GM18519 (cell line): ENCODE results near the gene SNPH.
"Not testable (repeated sequence)": the region's sequence is repeated elsewhere in the genome, so short reads cannot be mapped to it uniquely, and the experiment has no call there.

Source experiments
- ATAC-seq: cut with Tn5 transposase; IDR thresholded peaks from one replicate; pipeline ENCODE4 v1.9.1; 2021; ENCODE audit warnings: mild to moderate bottlenecking, moderate library complexity; ENCODE audit not compliant: unreplicated experiment, low FRiP score

The SNPH gene, protein sequence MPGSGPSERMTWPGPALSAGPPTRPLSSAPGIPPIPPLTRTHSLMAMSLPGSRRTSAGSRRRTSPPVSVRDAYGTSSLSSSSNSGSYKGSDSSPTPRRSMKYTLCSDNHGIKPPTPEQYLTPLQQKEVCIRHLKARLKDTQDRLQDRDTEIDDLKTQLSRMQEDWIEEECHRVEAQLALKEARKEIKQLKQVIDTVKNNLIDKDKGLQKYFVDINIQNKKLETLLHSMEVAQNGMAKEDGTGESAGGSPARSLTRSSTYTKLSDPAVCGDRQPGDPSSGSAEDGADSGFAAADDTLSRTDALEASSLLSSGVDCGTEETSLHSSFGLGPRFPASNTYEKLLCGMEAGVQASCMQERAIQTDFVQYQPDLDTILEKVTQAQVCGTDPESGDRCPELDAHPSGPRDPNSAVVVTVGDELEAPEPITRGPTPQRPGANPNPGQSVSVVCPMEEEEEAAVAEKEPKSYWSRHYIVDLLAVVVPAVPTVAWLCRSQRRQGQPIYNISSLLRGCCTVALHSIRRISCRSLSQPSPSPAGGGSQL

DNA sequence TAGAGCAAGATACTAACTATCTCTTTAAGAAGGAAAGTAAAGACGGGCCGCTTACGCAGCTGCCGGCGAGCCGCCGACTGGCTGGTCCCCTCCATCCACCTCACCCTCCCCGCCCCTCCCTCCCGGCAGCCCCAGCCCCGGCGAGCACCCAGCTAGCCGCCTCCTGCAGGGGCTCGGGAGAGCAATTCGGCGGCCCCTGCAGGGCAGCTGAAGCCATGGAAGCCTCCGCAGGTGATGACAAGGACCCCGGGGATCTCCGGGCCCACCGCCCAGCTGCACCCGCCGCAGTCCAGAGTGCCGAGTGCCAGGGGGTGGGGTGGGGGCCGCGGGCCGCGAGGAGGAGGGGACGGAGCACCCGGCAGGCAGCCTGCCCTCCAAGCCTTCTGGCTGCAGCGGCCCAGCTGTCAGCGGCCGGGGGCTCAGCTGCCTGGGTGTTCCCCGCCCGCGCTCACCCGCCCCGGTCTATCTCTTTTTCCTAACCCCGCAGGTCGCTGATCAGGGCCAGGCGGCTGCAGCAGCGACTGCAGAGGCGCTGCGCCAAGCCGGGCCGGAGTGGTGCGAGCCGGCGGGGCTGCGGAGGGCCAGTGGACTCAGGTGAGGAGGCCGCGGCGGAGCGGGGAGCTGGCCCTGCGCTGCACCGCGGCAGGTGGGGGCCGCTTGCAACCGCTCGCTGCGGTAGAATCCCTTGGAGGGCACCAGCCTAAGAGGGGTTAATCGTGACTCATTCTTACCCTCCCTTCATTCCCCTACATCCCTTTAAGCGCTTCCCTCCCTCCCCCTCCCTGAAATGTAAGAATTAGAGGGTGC is at the start of gene SNPH:
TSS of gene SNPH (plus strand) at position 128 of the 807 bp plus-strand sequence. CDS start 29,946 bp downstream, outside the sequence.
- no peak for ATAC-seq

DNA sequence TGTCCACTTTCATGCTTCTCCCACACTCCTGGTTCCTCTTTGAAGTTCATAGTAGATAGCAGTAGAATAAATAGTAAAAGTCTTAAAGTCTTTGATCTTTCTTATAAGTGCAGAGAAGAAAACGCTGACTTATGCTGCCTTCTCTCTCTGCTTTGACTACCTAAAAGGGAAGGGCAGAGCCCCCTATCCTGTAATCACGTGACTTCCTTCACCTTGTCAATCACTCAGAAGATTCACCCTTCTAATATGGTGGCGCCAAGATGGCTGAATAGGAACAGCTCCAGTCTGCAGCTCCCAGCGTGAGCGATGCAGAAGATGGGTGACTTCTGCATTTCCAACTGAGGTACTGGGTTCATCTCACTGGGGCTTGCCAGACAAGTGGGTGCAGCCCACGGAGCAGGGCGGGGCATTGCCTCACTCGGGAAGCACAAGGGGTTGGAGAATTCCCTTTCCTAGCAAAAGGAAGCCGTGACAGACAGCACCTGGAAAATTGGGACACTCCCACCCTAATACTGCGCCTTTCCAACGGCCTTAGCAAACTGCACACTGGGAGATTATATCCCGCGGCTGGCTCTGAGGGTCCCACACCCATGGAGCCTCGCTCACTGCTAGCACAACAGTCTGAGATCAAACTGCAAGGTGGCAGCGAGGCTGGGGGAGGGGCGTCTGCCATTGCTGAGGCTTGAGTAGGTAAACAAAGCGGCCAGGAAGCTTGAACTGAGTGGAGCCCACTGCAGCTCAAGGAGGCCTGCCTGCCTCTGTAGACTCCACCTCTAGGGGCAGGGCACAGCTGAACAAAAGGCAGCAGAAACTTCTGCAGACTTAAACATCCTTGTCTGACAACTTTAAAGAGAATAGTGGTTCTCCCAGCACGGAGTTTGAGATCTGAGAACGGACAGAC is 49.3 kb upstream of the SNPH start:
- not testable (repeated sequence) for ATAC-seq

DNA sequence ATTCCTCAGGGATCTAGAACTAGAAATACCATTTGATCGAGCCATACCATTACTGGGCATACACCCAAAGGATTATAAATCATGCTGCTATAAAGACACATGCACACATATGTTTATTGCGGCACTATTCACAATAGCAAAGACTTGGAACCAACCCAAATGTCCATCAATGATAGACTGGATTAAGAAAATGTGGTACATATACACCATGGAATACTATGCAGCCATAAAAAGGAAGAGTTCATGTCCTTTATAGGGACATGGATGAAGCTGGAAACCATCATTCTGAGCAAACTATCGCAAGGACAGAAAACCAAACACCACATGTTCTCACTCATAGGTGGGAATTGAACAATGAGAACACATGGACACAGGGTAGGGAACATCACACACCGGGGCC is 43.3 kb upstream of the SNPH start:
- not testable (repeated sequence) for ATAC-seq

DNA sequence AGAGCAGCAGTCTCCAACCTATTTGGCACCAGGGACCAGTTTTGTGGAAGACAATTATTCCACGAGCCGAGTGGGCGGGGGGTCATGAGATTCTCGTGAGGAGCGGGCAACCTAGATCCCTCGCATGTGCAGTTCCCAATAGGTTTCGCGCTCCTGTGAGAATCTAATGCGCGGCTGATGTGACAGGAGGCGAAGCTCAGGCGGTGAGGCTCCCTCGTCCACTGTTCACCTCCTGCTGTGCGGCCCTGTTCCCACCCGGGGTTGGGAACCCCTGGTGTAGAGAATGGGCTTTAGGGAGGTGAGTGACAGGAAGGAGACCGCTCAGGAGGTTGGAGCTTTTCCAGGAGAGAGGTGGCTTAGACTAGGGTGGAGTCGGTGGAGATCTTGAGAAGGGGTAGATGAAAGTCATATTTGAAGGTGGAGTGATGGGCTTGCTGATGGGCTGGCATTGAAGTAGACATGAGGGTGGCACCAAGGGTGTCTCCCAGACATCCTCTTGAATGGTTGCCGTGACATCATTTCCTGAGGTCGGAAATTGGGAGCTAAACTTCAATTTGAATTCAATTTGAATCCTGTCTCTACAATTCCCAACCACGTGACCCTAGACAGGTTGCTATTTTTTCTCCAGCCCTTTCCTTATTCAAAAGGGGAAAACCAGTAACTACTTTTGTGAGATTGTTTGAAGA is 41.7 kb upstream of the SNPH start:
- ATAC-seq: no peak

DNA sequence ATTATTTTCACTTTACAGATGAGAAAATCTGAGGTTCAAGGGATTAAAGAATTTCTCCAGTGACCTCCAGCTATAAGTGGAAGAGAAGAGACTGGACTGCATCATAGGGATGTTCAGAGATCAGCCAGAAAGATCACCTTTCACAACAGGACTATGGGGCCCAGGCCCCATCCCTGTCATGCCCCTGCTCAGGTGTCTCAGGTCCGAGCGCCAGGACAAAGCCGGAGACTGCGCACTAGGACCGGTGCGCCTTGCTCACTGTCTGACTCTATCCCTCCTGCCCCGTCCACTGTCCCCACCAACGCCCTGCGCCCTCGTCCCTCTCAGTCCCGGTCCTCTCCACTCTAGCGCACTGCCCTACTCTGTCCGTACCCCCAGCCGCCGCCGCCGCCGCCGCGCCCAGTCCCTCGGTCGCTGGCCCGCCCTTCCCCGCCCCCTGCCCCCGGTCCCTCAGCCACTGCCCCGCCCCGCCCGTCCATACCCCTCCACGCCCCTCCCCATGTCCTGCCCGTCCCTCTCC is 40.8 kb upstream of the SNPH start:
- ATAC-seq: no peak

DNA sequence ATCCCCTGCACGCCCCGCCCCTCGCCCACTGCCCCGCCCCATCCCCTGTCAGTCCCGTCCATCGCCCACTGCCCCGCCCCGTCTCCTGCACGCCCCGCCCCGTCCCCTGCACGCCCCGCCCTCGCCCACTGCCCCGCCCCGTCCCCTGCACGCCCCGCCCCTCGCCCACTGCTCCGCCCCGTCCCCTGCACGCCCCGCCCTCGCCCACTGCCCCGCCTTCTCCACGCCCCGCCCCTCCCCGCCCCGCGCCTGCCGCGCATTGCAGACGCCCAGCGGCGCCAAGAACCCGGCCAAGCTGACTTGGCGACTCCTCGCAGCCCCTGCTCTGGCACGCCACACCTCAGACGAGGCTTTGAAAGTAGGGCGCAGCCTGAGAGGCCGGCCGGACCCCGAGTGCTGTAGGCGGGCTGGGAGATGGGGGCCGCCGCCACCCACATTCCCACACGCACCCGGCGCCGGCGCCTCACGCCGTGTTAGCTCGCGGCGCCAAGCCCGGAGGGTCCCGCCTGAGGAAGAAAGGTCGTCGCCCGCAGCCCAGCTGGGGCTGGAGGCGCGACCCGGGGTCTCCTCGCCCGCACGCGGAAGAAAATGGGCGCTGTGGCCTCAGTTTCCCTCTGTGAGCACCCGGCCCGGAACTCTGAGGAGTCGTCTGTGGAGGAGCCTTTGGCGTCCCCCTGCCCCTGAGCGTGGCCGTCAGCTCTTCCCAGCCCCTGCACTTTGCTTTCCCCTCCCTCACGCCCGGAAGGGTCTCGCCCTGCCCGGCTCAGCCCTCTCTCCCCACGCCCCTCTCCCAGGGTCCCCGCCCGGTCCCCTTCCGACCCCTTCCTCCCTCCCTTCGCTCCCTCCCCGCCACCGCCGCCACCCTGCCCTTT is 40.1 kb upstream of the SNPH start, which contains the start of gene RAD21L1:
TSS of gene RAD21L1 (plus strand) at position 262 of the 872 bp plus-strand sequence. CDS start 2,410 bp downstream, outside the sequence.
- ATAC-seq: no peak

GRCh38 chr20:1229541-1229940 is 36.6 kb upstream of the SNPH start:
- no peak for ATAC-seq

DNA sequence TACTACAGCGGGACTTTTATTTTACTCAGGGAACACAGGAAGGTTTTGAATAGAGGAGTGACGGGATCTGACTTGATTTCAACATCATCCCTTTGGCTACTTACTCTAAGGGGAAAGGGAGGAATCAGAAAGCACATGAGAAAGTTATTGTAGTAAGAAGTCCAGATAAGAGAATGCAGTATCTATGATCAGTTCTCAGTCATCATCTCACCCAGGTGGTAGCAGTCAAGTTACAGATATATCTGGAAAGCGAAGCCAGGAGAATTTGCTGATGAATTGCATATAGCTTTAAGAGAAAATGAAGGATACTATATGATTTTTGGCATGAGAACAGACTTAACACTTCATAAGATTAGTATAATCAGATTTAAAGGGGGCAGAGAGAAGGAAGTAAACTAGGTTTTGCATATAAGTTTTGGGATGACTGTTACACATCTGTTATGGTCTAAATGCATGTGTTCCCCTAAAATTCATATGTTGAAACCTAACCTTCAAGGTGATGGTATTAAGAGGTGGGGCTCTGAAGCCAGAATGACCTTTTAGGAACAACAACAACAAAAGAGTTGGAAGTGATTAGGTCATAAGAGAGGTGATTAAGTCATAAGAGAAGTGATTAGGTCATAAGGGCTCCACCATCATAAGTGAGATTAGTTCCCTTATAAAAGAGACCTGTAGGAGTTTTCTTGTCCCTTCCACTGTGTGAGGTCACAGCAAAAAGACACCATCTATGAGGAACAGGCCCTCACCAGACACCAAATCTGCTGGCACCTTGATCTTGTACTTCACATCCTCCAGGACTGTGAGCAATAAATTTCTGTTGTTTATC is 33.6 kb upstream of the SNPH start:
- ATAC-seq: no peak

DNA sequence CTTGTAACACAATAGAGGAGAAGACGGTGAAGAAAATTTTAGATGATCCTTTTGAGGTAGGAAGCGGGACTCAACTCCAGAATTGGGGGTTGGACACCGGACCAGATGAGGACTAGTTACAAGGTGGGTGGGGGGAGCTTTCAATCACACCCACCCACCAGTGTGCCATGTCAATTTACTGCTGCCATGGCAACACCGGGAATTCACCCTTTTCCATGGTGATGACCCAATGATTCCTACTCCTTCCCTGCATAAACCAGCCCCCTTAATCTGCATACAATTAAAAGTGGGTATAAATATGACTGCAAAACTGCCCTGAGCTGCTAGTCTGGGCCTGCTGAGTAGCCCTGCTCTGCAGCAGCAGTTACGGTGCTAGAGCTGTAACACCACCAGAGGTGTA is 25.5 kb upstream of the SNPH start:
- no peak for ATAC-seq

DNA sequence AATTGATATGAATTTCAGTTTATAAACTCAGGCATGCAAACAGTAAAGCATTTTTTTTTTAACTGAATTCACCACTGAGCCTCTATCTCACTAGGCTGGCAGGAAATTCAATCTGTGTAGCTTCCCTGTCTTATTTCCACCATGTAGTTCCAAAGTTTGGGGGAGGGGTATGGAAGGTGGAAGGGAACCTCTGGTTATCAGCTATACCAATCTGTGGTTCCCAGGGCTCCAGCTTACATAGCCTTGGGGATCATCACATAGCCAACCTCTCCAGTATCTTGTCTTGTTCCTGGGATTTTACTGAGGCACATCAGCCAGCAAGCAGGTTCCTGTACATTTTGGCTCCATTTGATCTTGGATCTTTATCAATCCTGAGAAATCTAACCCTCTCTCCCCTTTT is 24.6 kb upstream of the SNPH start:
- no peak for ATAC-seq

- no peak for ATAC-seq
These were observed 24.0 kb upstream of the SNPH start for GRCh38 chr20:1242099-1242498.

DNA sequence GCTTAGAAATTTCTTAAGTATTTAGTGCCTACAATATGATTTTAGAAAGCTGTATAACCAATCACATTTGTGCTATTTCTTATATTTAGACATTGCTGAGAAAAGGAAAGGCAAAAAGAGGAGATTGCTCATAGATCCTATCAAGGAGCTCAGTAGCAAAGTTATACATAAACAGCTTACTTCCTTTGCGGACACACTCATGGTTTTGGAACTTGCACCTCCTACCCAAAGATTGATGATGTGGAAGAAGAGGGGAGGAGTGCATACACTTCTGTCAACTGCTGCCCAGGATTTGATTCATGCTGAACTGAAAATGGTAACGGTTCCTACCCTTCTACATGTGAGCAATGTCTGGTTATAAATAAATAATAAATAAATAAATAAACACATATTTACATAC is 23.6 kb upstream of the SNPH start:
- ATAC-seq: no peak

DNA sequence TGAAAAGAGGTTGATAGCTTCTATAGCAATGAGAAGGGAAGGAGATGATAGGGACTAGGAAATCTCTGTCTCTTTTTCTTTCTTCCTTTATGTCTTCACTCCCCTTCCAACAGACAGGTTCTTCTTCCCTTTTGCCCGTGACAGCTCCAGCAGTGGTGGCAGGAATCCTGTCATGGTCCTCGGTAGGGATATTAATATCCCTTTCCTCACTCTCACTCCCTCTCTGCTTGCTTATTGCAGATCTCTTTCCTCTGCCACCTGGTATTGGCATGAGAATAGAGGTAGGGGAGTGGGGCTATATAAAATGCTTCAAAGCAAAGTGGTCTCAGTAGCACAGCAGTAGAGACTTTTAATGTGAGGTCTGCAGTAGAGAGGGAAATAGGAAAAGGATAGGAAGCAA is 20.5 kb upstream of the SNPH start:
- no peak for ATAC-seq

- ATAC-seq: no peak
These were observed 18.4 kb upstream of the SNPH start for GRCh38 chr20:1247689-1248088.

DNA sequence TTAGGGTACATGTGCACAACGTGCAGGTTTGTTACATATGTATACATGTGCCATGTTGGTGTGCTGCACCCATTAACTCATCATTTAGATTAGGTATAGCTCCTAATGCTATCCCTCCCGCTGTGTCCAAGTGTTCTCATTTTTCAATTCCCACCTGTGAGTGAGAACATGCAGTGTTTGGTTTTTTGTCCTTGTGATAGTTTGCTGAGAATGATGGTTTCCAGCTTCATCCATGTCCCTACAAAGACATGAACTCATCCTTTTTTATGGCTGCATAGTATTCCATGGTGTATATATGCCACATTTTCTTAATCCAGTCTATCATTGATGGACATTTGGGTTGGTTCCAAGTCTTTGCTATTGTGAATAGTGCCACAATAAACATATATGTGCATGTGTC is 15.8 kb upstream of the SNPH start:
- ATAC-seq: not testable (repeated sequence)

DNA sequence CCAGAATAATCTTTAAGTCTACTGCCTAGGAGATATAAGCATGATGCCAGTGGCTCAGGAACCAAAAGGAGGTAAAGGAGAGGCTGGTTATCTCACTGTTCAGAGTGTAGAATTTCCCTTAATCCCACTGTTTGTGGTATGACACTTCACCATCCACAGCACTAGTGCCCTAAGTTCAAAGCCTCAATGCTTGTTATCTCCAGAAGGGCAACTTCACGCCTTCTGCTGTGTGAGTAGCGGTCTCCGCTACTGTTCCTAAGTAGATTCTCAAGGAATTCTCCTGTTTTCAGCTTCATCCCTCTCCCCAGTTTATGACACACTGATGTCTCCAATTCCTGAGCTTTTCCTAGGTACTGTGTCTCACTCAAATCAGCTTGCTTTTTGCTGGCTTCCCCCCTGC is 13.7 kb upstream of the SNPH start:
- ATAC-seq: no peak

GRCh38 chr20:1254254-1254653 is 11.8 kb upstream of the SNPH start:
- no peak for ATAC-seq

GRCh38 chr20:1255675-1256074 is 10.4 kb upstream of the SNPH start:
- no peak for ATAC-seq
